Measurements from ENCODE around the gene EYS.

DNA sequence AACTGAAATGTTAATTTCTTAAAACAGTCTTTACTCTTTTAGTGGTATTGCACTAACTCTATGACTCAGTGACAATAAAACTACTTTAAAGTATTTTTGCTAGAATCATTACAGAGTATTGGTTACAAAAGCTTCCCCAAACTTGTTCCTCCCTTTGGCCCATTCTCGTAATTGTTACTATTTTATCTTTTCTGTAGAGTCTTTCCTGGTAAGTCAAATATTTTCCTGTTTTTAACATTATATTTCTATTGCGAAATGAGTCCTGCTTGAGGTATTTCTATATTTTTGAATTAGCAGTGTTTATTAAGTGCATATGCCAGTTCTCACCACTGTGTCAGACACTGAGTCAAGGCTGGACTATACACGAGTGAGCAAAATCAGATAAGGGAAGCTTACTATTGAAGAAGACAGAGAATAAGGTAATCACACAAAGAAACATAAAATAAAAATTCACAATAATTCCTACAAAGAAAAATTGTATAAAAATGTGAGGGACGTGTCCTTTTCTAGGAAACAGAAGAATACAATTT is 970.5 kb downstream of the EYS start:
- TF ChIP-seq HDAC2 (IDR thresholded peaks at IDR 0.05; ENCODE audit: borderline replicate concordance in 1 of 2, low read depth in 2 of 2, low read length in 2 of 2) (no peak), CHD2 (IDR thresholded peaks at IDR 0.05; ENCODE audit: low read length) (no peak)

Measured in H1 (cell line).